ENCODE measurements around the gene ECD.
"Not testable (repeated sequence)": the region's sequence is repeated elsewhere in the genome, so short reads cannot be mapped to it uniquely, and the experiment has no call there.

Gene ECD

DNA sequence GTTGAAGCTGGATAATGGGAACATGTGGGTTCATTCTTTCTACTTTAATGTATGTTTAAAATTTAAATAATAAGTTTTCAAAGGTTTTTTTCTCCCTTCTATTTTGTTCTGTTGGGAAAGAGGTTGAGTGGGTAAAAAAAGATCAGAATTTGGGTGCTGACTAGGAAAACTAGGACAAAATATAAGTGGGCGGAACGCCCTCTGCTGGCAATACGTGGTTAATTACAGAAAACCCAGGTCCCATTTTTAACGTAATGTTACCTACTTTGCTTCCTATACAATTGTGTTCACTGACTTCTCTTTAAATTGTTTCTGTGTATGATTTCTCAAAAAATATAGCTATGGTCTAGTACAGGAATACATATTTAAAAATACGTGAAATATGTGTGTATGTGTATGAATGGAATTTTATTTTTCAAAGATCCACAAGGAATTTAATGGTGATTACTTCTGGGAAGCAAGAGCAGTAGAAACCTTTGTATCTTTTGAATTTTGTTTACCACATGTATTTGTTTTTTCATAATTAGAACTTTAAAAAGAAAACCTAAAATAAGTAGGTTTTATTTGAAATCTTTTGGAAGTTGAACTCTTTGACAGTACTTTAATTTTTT, 8.7 kb downstream of the ECD start:
- peak; percentile 38 for DNase-seq (ENCODE audit: low read depth)

DNA sequence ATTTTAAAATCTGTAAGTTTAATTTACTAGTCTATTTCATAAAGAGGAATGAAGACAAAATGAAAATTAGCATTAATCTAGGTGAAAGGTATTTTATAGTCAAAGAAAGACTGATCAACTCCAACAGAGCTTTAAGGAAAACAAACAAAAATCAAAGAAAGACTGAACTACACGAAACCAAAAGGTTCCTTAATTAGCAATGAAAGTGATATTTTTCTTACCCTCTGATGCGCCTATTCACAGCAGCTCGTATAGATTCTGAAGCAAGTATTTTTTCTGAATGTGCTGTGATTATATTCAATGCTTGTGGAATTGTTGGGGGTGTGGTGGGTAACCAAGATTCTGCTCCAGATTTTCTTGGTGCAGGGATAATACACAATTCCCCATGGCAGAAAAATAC, 11.8 kb downstream of the ECD start:
- no peak for DNase-seq (ENCODE audit: low read depth)

DNA sequence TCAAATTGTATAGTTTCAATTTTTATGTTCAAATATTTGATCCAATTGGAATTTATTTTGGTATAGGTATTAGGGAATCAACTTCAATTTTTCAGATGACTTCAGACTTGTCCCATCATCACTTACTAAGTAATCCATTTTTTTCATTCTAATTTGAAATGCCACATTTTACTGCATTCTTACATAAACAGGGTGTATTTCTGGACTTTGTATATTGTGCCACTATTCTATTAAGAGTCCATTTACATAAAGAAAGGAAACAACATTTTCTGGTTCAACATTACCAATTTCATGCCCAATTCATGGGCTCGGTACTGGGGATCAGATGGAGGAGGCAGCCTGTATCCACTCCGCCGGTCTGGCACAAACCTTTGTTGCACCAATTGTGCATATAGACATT, 15.8 kb downstream of the ECD start:
- DNase-seq (ENCODE audit: low read depth): no peak

DNA sequence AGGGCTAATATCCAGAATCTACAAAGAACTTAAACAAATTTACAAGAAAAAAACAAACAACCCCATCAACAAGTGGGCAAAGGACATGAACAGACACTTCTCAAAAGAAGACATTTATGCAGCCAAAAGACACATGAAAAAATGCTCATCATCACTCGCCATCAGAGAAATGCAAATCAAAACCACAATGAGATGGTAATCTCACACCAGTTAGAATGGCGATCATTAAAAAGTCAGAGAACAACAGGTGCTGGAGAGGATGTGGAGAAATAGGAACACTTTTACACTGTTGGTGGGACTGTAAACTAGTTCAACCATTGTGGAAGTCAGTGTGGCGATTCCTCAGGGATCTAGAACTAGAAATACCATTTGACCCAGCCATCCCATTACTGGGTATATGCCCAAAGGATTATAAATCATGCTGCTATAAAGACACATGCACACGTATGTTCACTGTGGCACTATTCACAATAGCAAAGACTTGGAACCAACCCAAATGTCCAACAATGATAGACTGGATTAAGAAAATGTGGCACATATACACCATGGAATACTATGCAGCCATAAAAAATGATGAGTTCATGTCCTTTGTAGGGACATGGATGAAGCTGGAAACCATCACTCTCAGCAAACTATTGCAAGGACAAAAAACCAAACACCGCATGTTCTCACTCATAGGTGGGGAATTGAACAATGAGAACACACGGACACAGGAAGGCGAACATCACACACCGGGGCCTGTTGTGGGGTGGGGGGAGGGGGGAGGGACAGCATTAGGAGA, 17.0 kb downstream of the ECD start:
- not testable (repeated sequence) for DNase-seq (ENCODE audit: low read depth)

DNA sequence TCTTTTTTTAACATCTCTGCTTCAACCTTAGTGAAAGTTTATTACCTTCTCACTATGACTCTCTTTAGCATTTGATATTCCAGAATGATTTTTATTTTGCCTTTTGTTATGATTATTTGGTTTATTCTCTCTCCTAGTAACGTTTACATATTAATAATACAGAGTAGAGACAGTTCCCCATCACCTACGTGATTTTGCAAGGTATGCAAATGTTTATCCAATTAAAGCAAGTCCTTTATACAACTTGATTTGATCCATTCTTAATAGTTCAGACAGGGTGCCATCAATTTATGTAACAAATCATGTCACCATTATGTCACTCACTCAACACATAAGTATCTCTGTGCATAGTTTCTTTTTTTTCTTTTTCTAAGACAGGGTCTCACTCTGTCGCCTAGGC, 26.2 kb downstream of the ECD start:
- no peak for DNase-seq (ENCODE audit: low read depth)

DNA sequence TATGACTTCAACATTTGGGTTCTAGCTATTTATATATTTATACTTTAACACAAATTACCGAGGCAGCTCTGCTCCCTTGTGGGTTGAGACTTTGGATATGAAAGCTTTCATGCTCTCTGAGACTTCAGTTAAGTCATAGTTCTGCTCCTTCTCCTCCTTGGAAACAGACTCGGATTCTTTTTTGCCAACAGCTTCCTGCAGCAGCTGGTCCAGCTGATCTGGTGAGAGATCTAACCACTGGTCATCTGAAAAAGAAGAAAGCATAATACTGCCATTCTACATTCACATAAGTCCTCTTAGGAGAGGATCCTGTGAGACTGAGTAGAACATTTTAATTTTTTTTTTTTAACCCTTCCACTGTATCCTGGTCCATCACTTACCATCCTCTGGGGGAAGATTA, 28.6 kb downstream of the ECD start:
- DNase-seq (ENCODE audit: low read depth): no peak

DNA sequence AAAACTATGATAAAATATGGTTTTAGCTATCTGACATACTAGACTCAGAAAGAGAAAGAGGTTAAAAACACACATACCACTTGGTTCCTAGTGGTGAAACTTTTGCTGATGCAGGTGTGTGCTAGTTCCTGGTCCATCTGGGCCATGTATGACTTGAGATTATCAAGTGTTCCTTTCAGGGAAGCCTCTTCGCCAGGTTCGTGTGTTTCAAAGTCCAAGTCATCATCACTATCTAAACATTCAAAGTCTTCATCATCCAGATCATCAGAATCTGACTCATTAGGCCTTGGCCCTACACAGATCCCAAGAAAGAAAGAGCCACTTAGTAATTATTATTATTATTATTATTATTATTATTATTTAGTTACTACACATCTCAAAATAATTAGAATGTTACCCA, 31.2 kb downstream of the ECD start:
- DNase-seq (ENCODE audit: low read depth): peak; percentile 72

DNA sequence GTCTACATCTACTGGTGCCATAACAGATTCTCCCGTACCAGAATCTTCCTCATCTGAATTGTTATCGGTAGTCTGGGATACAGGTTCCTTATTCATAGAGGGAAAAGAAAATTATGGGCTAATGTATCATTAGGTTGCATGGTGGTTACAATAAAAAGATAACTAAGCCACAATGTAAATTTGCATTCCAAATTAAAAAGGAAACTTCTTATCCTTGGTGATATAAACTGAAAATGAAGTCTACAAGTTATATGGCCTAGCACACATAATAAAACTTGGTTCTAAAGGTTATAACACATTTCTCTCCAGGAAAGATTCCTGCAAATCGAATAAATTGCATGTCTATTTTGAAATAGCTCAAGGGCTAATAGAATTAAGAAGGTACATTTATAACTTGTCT, 33.1 kb downstream of the ECD start:
- no peak for DNase-seq (ENCODE audit: low read depth)

DNA sequence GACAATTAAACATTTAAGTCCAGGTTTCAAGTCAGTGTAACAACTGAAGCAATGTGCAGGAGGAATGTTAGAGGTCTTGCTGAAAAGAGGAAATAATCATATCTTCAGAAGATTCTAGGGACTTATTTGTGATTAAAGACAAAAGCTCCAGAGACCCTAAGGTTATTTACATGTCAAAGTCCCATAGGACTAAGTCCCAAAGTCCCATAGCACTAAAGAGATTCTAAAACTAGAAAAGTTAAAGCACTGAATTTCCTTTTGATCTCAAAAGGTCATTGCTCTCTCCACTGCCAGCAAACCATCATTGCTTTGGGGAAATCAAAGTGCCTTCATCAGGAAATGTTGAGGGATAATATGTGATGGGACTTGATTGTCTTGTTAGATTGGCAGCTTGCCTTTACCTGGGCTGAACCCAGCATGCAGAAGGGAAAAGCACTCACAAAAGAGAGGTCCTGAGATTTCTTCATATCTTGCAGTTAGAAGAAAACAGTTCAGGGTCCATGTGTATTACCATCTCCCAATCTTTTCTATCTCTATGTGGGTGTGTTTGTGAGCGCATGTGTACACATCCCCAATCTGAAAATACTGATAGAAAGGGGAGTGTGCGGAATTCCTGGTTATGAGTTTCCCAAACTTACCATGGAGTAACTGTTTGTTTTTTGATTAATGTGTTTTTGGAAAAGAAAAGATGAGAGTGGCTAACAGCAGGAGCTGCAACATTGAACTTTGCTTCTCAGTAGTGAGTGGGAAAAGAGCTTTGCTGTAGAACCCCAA, 35.7 kb downstream of the ECD start:
- no peak for DNase-seq (ENCODE audit: low read depth)

DNA sequence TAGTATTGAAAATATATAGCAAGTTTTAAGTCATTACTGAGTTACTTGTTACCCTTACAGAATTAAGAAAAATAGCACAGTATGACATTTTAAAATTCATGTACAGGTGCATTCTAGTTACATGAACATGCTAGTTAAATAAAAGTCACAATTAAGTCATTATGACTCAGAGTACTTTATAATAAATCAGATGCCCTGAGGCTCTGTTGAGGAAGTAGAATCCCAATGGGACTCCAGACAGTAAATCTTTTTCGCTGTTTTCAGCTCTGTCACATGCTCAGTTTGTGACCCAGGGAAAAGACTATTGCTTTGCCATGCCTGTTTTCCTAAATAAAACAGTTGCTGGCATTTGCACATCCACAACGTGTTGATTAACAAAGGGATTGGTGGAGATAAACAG, 36.5 kb downstream of the ECD start:
- DNase-seq (ENCODE audit: low read depth): no peak

DNA sequence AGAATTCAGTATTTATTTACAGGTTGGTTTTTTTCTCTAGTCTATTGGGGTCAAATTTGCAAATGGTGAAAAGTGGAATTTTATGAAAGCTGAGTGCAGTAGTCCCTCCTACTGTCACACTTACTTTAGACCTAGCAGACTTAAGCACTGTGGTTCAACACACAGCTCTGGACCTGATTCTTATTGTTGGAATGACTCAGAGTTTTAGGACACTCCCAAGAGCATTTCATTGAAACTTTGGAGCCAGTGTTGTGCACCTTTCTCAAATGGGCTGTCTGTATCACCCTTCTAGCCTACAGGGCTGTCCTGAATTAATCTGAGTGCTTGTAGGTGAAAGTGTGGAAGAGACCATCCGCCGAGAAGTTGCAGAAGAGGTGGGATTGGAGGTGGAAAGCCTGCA, 41.5 kb downstream of the ECD start:
- DNase-seq (ENCODE audit: low read depth): no peak

DNA sequence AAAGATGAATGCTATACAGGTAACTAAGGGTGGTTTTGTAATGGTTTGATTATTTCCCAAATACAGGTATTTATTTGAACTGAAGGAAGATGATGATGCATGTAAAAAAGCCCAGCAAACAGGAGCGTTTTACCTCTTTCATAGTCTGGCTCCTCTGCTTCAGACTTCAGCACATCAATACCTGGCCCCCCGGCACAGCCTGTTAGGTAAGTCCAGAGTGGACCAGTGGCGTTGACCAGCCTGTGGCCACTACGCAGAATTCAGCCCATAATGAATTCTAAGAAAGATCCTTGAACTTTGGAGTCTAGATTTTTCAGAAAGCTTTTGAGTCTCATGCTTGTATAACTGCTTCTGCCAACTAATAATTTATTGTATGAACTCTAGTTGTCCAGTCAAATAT, 47.9 kb downstream of the ECD start:
- no peak for DNase-seq (ENCODE audit: low read depth)

DNA sequence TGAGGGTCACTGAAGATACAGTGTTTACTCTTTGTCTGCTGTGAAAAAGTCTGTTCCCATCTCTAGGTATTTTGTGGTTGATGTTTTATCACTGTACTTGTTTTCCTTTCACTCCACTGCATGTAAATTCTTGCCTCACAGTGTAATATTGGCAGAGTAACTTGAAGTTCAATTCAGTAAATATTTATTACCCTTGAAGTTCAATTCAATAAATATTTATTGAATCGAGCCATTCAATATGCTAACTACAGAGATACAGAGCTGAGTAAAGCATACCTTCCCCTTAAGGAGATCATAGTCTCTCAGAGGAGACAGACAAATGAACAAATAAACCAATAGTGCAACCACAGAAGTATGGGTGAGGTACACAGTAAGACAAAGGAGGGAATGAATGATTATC, 48.4 kb downstream of the ECD start:
- DNase-seq (ENCODE audit: low read depth): no peak

DNA sequence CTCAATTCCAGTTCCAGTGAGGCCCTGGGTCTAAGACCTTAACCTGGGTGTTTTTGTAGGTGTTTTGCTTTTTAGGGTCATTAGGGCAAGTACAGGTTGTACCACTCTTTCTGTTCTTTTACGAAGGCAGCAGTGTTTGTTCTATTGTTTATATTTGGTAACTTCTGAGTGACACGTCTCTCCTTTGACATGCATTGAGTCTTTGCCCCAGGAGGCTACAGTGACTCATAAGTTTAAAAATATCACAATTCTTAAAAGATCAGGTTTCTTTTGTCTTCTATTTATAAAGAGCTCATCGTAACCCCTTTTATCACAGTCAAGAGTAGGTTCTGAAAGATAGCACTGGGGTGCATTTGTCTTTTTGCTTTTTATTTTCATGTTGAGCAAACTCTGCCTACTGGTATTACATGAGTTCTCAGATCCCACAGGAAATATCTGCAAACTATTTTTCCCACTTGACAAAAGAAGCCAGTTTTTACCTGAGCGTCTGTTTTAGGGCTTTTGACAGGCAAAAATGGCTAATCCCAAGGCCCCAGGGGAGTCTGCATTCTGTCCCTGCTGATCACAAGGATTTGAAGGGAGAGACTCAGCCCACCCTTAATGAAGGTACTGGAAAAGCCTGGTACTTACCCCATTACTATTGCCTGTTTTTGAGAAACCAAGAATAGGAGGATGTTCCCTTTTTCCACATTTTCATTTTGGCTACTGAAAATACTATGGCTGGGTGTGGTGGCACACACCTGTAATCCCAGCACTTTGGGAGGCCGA, 49.6 kb downstream of the ECD start:
- DNase-seq (ENCODE audit: low read depth): peak; percentile 81

DNA sequence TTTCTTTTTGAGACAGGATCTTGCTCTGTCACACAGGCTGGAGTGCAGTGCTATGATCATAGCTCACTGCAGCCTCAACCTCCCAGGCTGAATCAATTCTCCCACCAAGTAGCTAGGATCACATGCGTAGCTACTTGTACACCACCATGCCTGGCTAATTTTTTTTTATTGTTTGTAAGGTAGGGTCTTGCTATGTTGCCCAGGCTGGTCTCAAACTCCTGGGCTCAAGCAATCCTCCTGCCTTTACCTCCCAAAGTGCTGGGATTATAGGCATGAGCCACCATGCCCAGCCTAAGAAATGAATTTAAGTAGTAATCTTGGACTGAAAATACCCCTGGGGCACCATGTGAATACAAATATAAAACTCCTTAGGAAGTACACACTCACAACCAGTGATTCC, 51.8 kb downstream of the ECD start:
- no peak for DNase-seq (ENCODE audit: low read depth)

DNA sequence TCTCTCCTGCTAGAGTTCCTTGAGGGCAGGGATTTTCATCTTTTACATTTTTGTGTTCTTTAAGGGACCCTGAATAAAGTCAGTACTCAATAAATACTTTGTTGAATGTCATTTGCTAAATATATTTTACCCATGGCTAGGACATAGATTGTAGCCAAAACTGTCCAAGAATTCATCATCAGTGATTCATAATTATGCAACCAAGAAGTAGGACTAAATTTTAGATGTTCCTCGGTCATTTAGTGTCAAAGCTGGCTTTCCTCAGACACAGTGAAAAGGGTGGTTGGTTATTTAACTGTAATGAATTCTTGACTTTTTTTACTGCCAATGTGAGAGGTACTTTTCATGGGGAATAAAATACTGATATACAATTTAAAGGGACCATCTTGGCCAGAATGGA, 54.3 kb downstream of the ECD start:
- DNase-seq (ENCODE audit: low read depth): peak; percentile 44

DNA sequence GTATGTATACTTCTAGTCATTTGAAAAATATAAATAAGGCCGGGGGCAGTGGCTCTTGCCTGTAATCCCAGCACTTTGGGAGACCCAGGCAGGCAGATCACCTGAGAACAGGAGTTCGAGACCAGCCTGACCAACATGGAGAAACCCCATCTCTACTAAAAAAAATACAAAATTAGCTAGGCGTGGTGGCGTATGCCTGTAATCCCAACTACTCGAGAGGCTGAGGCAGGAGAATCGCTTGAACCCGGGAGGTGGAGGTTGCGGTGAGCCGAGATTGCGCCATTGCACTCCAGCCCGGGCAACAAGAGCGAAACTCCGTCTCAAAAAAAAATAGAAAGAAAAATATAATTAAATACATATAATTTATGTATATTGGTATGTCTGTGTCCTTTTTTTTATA, 55.8 kb downstream of the ECD start:
- not testable (repeated sequence) for DNase-seq (ENCODE audit: low read depth)

DNA sequence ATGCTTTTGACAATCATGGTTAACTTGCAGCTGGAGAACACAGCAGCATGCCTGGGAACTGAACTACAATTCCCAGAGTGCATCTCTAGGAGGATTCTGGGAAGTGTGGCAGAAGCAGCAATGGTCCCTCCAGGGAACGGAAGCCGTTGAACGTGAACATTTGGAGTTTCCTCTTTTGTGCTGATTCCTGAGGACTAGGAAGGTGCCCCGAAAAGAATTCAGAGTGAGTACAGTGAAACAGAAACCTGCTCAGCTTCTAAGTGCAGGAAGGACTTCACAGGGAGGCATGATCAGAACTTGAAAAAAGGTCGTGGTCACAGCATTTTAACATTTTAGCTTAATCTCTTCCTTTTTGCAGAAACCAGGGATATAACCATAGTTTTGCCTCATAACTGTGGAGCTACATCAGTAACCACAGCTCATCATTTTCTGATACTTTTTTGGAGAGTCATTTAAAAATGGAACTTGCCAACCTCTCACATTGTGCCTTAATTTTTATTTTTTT, 57.4 kb downstream of the ECD start, which contains the start of gene NUDT13:
Gene NUDT13, plus strand, starts transcription at position 111 of the 505 bp plus-strand sequence. CDS start 3,911 bp downstream, outside the sequence.
- DNase-seq (ENCODE audit: low read depth): peak; percentile 71

DNA sequence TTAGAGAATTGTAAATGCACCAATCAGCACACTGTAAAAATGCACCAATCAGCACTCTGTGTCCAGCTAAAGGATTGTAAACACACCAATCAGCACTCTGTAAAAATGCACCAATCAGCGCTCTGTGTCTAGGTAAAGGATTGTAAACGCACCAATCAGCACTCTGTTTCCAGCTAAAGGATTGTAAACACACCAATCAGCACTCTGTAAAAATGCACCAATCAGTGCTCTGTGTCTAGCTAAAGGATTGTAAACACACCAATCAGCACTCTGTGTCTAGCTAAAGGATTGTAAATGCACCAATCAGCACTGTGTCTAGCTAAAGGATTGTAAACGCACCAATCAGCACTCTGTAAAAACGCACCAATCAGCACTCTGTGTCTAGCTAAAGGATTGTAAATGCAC, 58.6 kb downstream of the ECD start:
- not testable (repeated sequence) for DNase-seq (ENCODE audit: low read depth)

DNA sequence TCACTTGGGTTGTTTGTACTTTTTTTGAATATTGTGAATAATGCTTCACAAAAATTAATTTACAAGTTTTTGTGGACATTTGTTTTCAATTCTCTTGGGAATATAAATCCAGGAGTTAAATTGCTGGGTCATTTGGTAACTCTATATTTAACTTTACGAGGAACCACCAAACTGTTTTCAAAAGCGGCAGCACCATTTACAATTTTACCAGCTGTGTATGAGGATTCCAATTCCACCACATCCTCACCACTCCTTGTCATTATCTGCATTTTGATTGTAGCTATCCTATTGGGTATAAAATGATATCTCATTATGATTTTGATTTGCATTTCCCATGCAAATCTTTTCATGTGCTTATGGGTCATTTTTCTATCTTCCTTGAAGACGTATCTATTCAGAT, 61.5 kb downstream of the ECD start:
- DNase-seq (ENCODE audit: low read depth): no peak

DNA sequence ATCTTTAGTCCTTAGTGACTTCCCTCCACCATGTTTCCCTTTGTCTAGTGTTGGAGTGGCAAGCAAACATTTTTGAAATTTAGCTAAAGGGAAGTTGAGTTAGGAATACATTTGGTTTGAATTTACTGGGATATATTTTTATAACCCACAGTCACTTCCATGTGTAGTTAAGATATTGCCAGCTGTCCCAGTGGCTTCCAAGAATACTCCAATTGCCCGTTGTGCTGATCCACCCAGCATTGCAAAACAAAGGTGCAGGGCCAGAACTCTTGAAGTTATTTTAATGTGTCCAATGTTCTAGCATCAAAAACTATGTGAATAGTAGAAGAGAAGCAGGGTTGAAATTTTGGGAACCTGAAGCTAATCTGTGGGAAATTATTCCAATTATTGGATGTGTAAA, 68.7 kb downstream of the ECD start:
- DNase-seq (ENCODE audit: low read depth): no peak

DNA sequence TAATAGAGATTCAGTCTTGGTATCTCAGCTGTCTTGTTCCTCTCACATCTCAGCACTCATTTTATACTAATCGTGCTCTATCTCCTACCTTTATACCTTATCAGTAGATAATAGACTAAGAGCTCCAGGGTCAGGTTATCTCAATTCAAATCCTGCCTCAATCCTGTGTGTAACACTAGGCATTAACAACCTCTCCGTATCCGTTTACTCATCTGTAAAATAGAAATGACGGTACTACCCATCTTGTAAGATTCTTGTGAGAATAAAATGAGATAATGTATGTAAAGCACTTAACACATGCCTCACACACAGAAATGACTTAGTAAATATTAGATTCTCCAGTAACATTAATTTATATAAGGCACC, 70.5 kb downstream of the ECD start:
- DNase-seq (ENCODE audit: low read depth): no peak
